Left lung (tissue), 10 donors: ENCODE data around the gene RAC2. TPM values are rescaled to one million over a fixed set of nuclear protein-coding genes. Genes with fewer than 3 reads are reported as not detected.
A peak's percentile ranks its signal among the peaks of the same experiment; 100 is the strongest.

Experiments used
- ATAC-seq: fragments of 200-7000 bp; cut with Tn5 transposase; one replicate; pipeline ENCODE4 v1.9.1; 2020; ENCODE audit warnings: moderate library complexity
- DNase-seq, 4 donors: peaks; one replicate each; pipeline ENCODE4 v3.0.0-alpha.2; 2013 to 2020
- H3K27ac ChIP-seq, 2 donors: fragments of 200-600 bp; sonication (generic) in 1 of 2; one replicate each; pipeline versions ENCODE4 v1.5.0 to v1.8.0; 2020 to 2021
- H3K27me3 ChIP-seq, 2 donors: fragments of 200-600 bp; sonication (generic) in 1 of 2; one replicate each; pipeline versions ENCODE4 v1.5.0 to v1.8.0; 2020 to 2021
- H3K36me3 ChIP-seq, 2 donors: fragments of 200-600 bp; sonication (generic) in 1 of 2; one replicate each; pipeline versions ENCODE4 v1.5.0 to v1.8.0; 2020 to 2021
- H3K4me1 ChIP-seq, 2 donors: fragments of 200-600 bp; one replicate each; pipeline ENCODE4 v1.8.0; 2021
- H3K4me3 ChIP-seq, 2 donors: fragments of 200-600 bp; sonication (generic) in 1 of 2; one replicate each; pipeline versions ENCODE4 v1.5.0 to v1.8.0; 2020 to 2021; ENCODE audit warnings: mild to moderate bottlenecking in 1 of 2
- H3K9me3 ChIP-seq, 2 donors: fragments of 200-600 bp; sonication (generic) in 1 of 2; one replicate each; pipeline versions ENCODE4 v1.5.0 to v1.8.0; 2020 to 2021
- intact Hi-C, 2 donors: fragments of 100-400 bp; cut with DNase I; formaldehyde crosslinking; loops; one replicate each; pipeline versions ENCODE4 v1.11.2 to v1.14.2; 2022
- polyA plus RNA-seq, 6 donors: library from polyadenylated mRNA; unstranded; fragments of 120-200 nt; gene quantifications; one replicate each; pipeline ENCODE4 v1.2.1, GENCODE V29; 2013; ENCODE audit not compliant: insufficient read length in 6 of 6
- total RNA-seq, 2 donors: library from RNA; stranded (reverse); fragmentation: NEBNext Ultra II Directional; extraction: Animal tissue kit (Norgen Biotek cat#: 25700); gene quantifications; one replicate each; pipeline ENCODE4 v1.2.1, GENCODE V29; 2021
- TF ChIP-seq, protein P1 (sequence below), 2 donors: fragments of 200-600 bp; sonication (generic) in 1 of 2; IDR thresholded peaks; one replicate each; pipeline versions ENCODE4 v1.5.0 to v1.8.0; 2021; ENCODE audit warnings: antibody characterized with exemption in 2 of 2
- donor health status: DM: no; HTN: yes; CAD: no.
- donor health status: DM: no; HTN: no; CAD: no.

The RAC2 gene
- total and polyA plus RNA-seq, 8 donors, result 6.7 to 77.2 (median 10.1) TPM

DNA sequence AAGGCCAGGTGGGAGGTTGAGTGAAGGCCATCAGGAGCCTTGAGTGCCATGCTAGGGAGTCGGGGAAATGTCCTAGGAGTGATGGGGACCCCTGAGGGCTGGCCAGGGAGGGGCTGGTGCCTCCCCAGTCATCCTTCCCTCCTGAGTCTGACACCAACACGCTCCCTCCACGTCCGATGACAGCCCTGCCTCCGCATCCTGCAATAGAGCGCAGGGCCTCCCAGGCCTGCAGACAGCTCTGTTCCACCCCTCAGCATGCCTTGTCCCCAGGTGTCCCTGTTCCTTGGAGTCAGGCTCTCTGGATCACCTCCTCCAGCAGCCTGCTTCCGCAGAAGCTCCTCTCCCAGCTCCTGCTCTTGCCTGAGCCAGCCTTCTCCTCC is 3.1 kb downstream of the RAC2 start:
- Histone ChIP-seq H3K36me3 (peaks cover 0 to 11% of the 10 kb centered on the region in 2 donors), H3K4me3 (peak overlapping the region in 1 of 2 donors; percentile 67), H3K4me1 (peaks cover 0 to 97% of the 10 kb centered on the region in 2 donors), H3K9me3 (no peaks in the 10 kb centered on the region), H3K27me3 (peaks cover 0 to 85% of the 10 kb centered on the region in 2 donors), H3K27ac (peak overlapping the region in 1 of 2 donors; percentile 95)
- intact Hi-C loops, result no loop called here
- TF ChIP-seq, protein P1, sequence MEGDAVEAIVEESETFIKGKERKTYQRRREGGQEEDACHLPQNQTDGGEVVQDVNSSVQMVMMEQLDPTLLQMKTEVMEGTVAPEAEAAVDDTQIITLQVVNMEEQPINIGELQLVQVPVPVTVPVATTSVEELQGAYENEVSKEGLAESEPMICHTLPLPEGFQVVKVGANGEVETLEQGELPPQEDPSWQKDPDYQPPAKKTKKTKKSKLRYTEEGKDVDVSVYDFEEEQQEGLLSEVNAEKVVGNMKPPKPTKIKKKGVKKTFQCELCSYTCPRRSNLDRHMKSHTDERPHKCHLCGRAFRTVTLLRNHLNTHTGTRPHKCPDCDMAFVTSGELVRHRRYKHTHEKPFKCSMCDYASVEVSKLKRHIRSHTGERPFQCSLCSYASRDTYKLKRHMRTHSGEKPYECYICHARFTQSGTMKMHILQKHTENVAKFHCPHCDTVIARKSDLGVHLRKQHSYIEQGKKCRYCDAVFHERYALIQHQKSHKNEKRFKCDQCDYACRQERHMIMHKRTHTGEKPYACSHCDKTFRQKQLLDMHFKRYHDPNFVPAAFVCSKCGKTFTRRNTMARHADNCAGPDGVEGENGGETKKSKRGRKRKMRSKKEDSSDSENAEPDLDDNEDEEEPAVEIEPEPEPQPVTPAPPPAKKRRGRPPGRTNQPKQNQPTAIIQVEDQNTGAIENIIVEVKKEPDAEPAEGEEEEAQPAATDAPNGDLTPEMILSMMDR (IDR thresholded peaks at IDR 0.05), result no peak
- DNase-seq, result peak in 1 of 4 donors; percentile 26
- no peak for ATAC-seq

DNA sequence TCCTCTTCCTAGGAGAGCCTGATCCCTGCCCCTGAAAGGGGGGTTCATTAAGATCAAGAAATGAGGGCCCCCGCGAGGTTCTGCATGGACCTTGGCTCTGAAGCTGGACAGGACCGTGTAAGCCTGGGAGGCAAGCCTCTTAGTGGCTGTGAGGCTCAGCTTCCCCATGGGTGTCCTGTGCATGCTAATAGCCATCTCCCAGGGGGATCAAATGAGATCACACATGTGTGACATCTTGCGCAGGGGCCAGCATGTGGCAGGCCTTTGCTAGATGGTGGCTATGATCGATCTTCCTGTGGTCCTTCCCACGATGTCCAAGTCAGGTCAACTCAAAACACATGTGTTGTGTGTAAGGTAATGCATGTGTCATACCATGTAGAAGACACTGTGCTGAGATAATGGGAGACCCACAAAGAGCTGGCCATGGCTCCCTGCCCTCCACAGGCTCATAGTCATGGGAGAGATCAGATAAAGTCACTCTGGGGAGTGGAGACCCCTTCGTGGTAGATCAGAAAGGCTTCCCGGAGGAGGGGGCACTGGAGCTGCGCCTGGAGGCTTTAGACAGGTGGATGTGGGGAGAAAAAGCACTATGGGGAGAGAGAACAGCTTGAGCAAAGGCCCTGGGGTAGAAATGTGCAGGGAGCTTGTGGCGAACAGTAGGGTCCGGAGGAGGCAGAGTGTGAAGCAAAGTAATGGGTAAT is 3.7 kb downstream of the RAC2 start:
- H3K9me3 ChIP-seq, result no peaks in the 10 kb centered on the region
- TF ChIP-seq, protein P1 (IDR thresholded peaks at IDR 0.05), result no peak

DNA sequence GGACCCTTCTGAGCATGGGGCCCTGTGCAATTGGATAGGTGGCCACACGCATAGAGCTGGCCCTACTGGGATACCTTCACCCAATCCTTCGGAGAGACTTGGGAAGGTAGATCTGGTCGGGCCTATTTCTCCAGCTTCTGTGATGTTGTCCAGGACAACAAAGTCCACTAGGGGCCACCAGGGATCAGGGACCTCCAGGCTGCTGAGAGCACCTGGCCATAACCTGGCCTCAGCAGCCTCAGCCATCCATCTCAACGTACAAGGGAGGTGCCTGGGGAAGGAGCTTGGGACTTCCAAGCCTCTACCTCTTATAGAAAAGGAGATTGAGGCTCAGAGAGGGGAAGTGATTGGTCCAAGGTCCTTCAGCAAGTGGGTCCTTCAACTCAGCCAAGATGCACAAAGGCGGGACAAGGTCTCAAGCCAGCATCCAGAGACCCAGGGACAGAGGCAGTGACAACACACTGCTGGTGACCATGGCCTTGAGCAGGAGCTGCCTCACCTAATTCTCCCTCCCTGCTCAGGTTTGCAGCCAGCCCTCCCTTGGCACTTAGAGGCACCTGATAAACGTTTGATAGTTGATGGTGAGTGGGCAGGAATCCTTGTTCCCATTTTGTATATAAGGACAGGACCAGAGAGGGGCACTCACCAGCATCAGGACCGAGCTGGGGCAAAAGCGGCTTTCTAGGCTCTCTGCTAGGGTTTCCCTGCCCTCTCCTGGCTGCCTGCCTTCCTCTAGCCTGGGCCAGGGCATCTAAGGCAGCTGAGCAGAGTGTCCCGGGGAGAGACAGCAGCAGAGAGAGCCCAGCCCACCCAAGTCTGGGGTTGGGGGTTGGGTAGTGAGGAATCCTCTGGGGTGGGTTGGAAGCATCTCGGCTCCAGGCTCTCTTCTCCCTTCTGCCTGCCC is 4.5 kb downstream of the RAC2 start:
- Histone ChIP-seq H3K36me3 (peaks cover 0 to 11% of the 10 kb centered on the region in 2 donors), H3K4me1 (peaks cover 0 to 97% of the 10 kb centered on the region in 2 donors), H3K9me3 (no peaks in the 10 kb centered on the region), H3K27me3 (peaks cover 0 to 91% of the 10 kb centered on the region in 2 donors), H3K4me3 (no peak overlapping the region), H3K27ac (peak overlapping the region in 1 of 2 donors; percentile 90)
- DNase-seq (peak in 2 of 4 donors; percentile 27 to 31), ATAC-seq (no peak)
- intact Hi-C loops, result no loop called here
- TF ChIP-seq, protein P1 (IDR thresholded peaks at IDR 0.05), result no peak

More for the DNA sequence above, 3.7 kb downstream of the RAC2 start:
- Histone ChIP-seq H3K27ac (peak overlapping the region in 1 of 2 donors; percentile 95), H3K36me3 (peaks cover 0 to 11% of the 10 kb centered on the region in 2 donors), H3K27me3 (peaks cover 0 to 90% of the 10 kb centered on the region in 2 donors), H3K4me3 (no peak overlapping the region), H3K4me1 (peaks cover 0 to 97% of the 10 kb centered on the region in 2 donors)
- ATAC-seq (no peak), DNase-seq (no peak)
- intact Hi-C loops, result no loop called here

DNA sequence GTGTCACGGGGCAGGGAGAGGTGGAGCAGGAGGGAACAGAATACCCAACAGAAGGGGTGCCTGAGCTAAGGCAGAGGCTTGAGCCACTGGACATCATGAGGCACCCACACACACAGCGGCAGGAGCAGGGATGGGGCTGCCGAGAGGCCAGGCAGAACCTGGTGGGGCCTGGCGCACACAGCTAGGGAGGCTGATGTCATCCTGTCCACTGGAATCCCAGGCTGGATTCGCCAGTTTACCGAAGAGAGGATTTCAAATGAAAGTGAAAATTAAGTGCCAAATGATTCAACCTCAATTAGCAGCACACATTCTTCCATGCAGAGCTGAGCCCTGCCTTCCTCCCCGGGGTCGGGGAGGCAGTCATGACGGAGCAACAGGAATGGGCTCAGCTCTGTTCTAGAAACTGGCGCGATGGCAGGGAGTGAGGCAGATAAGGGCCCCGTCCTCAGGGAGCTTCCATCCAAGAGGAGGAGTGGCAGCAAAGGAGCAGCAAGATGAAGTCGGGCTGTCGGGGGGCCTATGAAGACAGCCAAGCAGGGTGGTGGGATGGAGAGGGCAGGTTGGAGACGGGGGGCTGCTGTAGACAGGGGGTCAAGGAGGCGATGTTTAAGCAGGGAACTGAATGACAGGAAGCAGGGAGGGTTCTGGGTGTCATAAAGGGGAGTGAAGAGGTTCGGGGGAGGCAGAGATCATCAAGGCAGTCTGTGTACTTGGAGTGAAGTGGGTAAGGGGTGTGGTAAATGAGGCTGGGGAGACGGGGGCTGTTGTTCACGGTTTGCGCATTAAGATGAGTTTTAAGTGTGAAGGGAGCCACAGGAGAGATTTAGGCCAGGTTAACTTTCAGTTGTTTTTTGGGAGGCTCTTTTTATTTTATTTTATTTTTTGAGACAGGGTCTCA is 6.4 kb downstream of the RAC2 start:
- DNase-seq (peak in 2 of 4 donors; percentile 10 to 44), ATAC-seq (no peak)
- H3K36me3 ChIP-seq, result peaks cover 0 to 22% of the 10 kb centered on the region in 2 donors
- peak overlapping the region in 1 of 2 donors; percentile 90 for H3K27ac ChIP-seq
- TF ChIP-seq, protein P1 (IDR thresholded peaks at IDR 0.05), result no peak
- H3K4me1 ChIP-seq, result peaks cover 0 to 97% of the 10 kb centered on the region in 2 donors
- H3K9me3 ChIP-seq, result no peaks in the 10 kb centered on the region
- intact Hi-C loops, result no loop called here
- no peak overlapping the region for H3K4me3 ChIP-seq
- peaks cover 0 to 91% of the 10 kb centered on the region in 2 donors for H3K27me3 ChIP-seq
